K562 (cell line): Measurements from ENCODE around the gene DMD. TPM values are rescaled to one million over a fixed set of nuclear protein-coding genes. Genes with fewer than 3 reads are reported as not detected.
A peak's percentile ranks its signal among the peaks of the same experiment; 100 is the strongest.

Source experiments
- ATAC-seq: fragments of 200-7000 bp; cut with Tn5 transposase; 3 replicates; pipeline ENCODE4 v1.9.1; 2020; ENCODE audit warnings: moderate library complexity
- BruUV-seq: library from RNA; stranded (reverse); fragments of 400-500 nt; replicated peaks from 2 replicates; lab custom pipeline; 2021; lab: Mats Ljungman, UMichigan
- CTCF ChIA-PET: fragments of 300-600 bp; formaldehyde crosslinking; extraction: SDS; loops from one replicate; lab custom pipeline; 2021; ENCODE audit warnings: low intra/inter-chr PET ratio; lab: Yijun Ruan, JAX
- POLR2A ChIA-PET: fragments of 300-600, 350-650 bp; sonication (Branson Sonifier 250); formaldehyde crosslinking; extraction: SDS; loops from one replicate; lab custom pipeline; 2021; ENCODE audit warnings: antibody characterized with exemption, inconsistent platforms; lab: Yijun Ruan, JAX
- DNase-seq, 4 experiments: peaks; one replicate each; pipeline versions ENCODE4 v3.0.0 to v3.0.0-alpha.2; 2011 to 2018; ENCODE audit warnings: low spot score in 3 of 4, mixed read lengths in 3 of 4; ENCODE audit errors: extremely low read depth in 1 of 4
- FAIRE-seq: peaks from 2 replicates; lab custom pipeline; 2011; peaks lifted over from hg19 to GRCh38; lab: Jason Lieb, UNC
- H2AFZ ChIP-seq: 2 replicates; pipeline ENCODE4 v1.6.0; 2011; ENCODE audit warnings: low read depth, low read length, control low read depth, inconsistent platforms
- H3K27ac ChIP-seq: fragments of 200-600 bp; 3 replicates; pipeline ENCODE4 v1.8.0; 2011; ENCODE audit warnings: low read depth, mild to moderate bottlenecking, control low read depth, inconsistent platforms, low read length, moderate library complexity, mixed read lengths; ENCODE audit errors: extremely low read depth
- H3K27me3 ChIP-seq, 2 experiments: fragments of 300-600 bp in 1 of 2; 2 replicates in 1 of 2; 3 replicates in 1 of 2; pipeline versions ENCODE4 v1.6.0 to v1.8.0; 2011; ENCODE audit warnings: inconsistent platforms in 2 of 2, low read length in 2 of 2, mild to moderate bottlenecking in 1 of 2, mixed read lengths in 1 of 2, moderate library complexity in 1 of 2; ENCODE audit not compliant: control insufficient read depth in 2 of 2, insufficient read depth in 2 of 2
- H3K36me3 ChIP-seq: fragments of 300-600 bp; 3 replicates; pipeline ENCODE4 v1.8.0; 2011; ENCODE audit warnings: mild to moderate bottlenecking, low read length, inconsistent platforms; ENCODE audit not compliant: control insufficient read depth, insufficient read depth
- H3K4me1 ChIP-seq, 2 experiments: fragments of 200-600 bp in 1 of 2; replicated peaks in 1 of 2; 2 replicates in 1 of 2; 3 replicates in 1 of 2; pipeline versions ENCODE4 v1.5.1 to v1.8.0; 2011; ENCODE audit warnings: inconsistent platforms in 2 of 2, low read length in 2 of 2, mild to moderate bottlenecking in 1 of 2, mixed read lengths in 1 of 2, moderate library complexity in 1 of 2; ENCODE audit not compliant: control insufficient read depth in 2 of 2, insufficient read depth in 2 of 2
- H3K4me2 ChIP-seq: 2 replicates; pipeline ENCODE4 v1.6.1; 2011; ENCODE audit warnings: low read length, control low read depth, inconsistent platforms, mixed read lengths; ENCODE audit not compliant: insufficient read depth
- H3K4me3 ChIP-seq: fragments of 200-600 bp; sonication (generic), shearing (Covaris generic); 2 replicates; pipeline ENCODE4 v1.5.1; 2016; ENCODE audit warnings: control low read depth, inconsistent platforms
- H3K79me2 ChIP-seq: fragments of 200-600 bp; 3 replicates; pipeline ENCODE4 v1.8.0; 2011; ENCODE audit warnings: low read length, inconsistent platforms; ENCODE audit not compliant: control insufficient read depth, insufficient read depth
- H3K9ac ChIP-seq, 2 experiments: 2 replicates each; pipeline versions ENCODE4 v1.6.0 to v1.6.1; 2011; ENCODE audit warnings: low read depth in 2 of 2, low read length in 2 of 2, control low read depth in 1 of 2, inconsistent platforms in 1 of 2, mild to moderate bottlenecking in 1 of 2, mixed read lengths in 1 of 2; ENCODE audit not compliant: insufficient read depth in 1 of 2
- H3K9me1 ChIP-seq: one replicate; pipeline ENCODE4 v1.6.0; 2011; ENCODE audit warnings: inconsistent platforms, mild to moderate bottlenecking, low read length, moderate library complexity; ENCODE audit not compliant: control insufficient read depth, insufficient read depth
- H3K9me3 ChIP-seq: replicated peaks from 2 replicates; pipeline ENCODE4 v1.5.1; 2011; ENCODE audit warnings: low read depth, low read length, inconsistent platforms; ENCODE audit not compliant: control insufficient read depth, insufficient read depth
- H4K20me1 ChIP-seq: replicated peaks from 2 replicates; pipeline ENCODE4 v1.6.1; 2011; ENCODE audit warnings: low read length, inconsistent platforms, mixed read lengths; ENCODE audit not compliant: control insufficient read depth, insufficient read depth
- ARID1B ChIP-seq: fragments of 450-650 bp; IDR thresholded peaks from 2 replicates; pipeline ENCODE4 v1.6.1; 2016; ENCODE audit warnings: antibody characterized with exemption, mild to moderate bottlenecking, inconsistent platforms
- BCL6 ChIP-seq: fragments of 250-450 bp; sonication (Bioruptor Pico); IDR thresholded peaks from 2 replicates; pipeline ENCODE4 v1.4.0; 2020
- CBFA2T2 ChIP-seq: fragments of 450-650 bp; conservative IDR thresholded peaks from 2 replicates; pipeline ENCODE4 v1.6.1; 2017; ENCODE audit warnings: mild to moderate bottlenecking
- DPF2 ChIP-seq: fragments of 450-650 bp; IDR thresholded peaks from 2 replicates; pipeline ENCODE4 v1.6.1; 2016
- ESRRA ChIP-seq: fragments of 450-650 bp; IDR thresholded peaks from 2 replicates; pipeline ENCODE4 v1.6.1; 2014; ENCODE audit warnings: low read depth, mild to moderate bottlenecking, moderate library complexity, borderline replicate concordance
- ETV1 ChIP-seq: fragments of 450-650 bp; conservative IDR thresholded peaks from 2 replicates; pipeline ENCODE4 v1.6.1; 2016; ENCODE audit warnings: missing genetic modification characterization, control low read depth, low read depth, missing compliant biosample characterization
- FOSL1 ChIP-seq: fragments of 200-800 bp; sonication (Bioruptor generic); conservative IDR thresholded peaks from 2 replicates; pipeline ENCODE4 v1.6.1; 2016; ENCODE audit warnings: missing genetic modification characterization, missing compliant biosample characterization
- HDAC6 ChIP-seq: IDR thresholded peaks from 2 replicates; pipeline ENCODE4 v1.6.1; 2012; ENCODE audit warnings: low read depth, mild to moderate bottlenecking, control low read depth, inconsistent platforms, low read length, moderate library complexity
- HMG20B ChIP-seq: fragments of 250-450 bp; sonication (Bioruptor Pico); IDR thresholded peaks from 2 replicates; pipeline ENCODE4 v1.5.0; 2021; ENCODE audit warnings: mild to moderate bottlenecking
- JUND ChIP-seq, 2 experiments: IDR thresholded peaks; 2 replicates in 1 of 2; 3 replicates in 1 of 2; pipeline ENCODE4 v1.6.1; 2011; ENCODE audit warnings: borderline replicate concordance in 2 of 2, low read depth in 2 of 2, low read length in 2 of 2, improper control_type of control experiment in 1 of 2, missing biosample characterization in 1 of 2, missing genetic modification characterization in 1 of 2, missing genetic modification reagents in 1 of 2
- NFE2 ChIP-seq: IDR thresholded peaks from 2 replicates; pipeline ENCODE4 v1.6.1; 2014; ENCODE audit warnings: antibody characterized with exemption, low read depth
- NFIC ChIP-seq: fragments of 450-650 bp; IDR thresholded peaks from 2 replicates; pipeline ENCODE4 v1.6.1; 2017; ENCODE audit warnings: mild to moderate bottlenecking, inconsistent platforms
- PHB ChIP-seq: fragments of 250-450 bp; sonication (Bioruptor Pico); IDR thresholded peaks from 2 replicates; pipeline ENCODE4 v1.5.0; 2021
- SP2 ChIP-seq: IDR thresholded peaks from 2 replicates; pipeline ENCODE4 v1.6.1; 2011; ENCODE audit warnings: mild to moderate bottlenecking, low read depth, low read length, moderate library complexity; ENCODE audit not compliant: poor library complexity, severe bottlenecking; ENCODE audit errors: extremely low read depth
- STAT5A ChIP-seq: IDR thresholded peaks from 2 replicates; pipeline ENCODE4 v1.6.1; 2012; ENCODE audit warnings: low read length, inconsistent platforms, borderline replicate concordance
- TCFL5 ChIP-seq: fragments of 250-450 bp; sonication (Bioruptor Pico); conservative IDR thresholded peaks from 2 replicates; pipeline ENCODE4 v1.6.1; 2021; ENCODE audit warnings: mild to moderate bottlenecking, moderate library complexity, matching md5 sums
- TRIM28 ChIP-seq: fragments of 450-650 bp; IDR thresholded peaks from 2 replicates; pipeline ENCODE4 v1.6.1; 2017
- ZNF217 ChIP-seq: sonication (generic); formaldehyde crosslinking; IDR thresholded peaks from 2 replicates; pipeline ENCODE4 v1.8.0; 2022; ENCODE audit warnings: mild to moderate bottlenecking, missing genetic modification reagents
- WGBS: fragments of 100-300 bp; shearing (Covaris generic); methylation state at CpG from one replicate; pipeline ENCODE4 v1.1.6; 2016; ENCODE audit warnings: low coverage, mixed read lengths; ENCODE audit not compliant: insufficient coverage; ENCODE audit errors: missing lambda C conversion rate; 5-methylcytosine and 5-hydroxymethylcytosine counted together
- in situ Hi-C: fragments of 300-500 bp; cut with MboI; formaldehyde crosslinking; loops from 4 replicates; pipeline ENCODE4 v1.15.0; 2018; ENCODE audit warnings: inconsistent platforms, mixed read lengths
- intact Hi-C: fragments of 100-400 bp; cut with micrococcal nuclease; formaldehyde crosslinking; loops from 2 replicates; pipeline ENCODE4 v1.14.2; 2022
- polyA plus RNA-seq, 8 experiments: library from polyadenylated mRNA; depleted of rRNA in 4 of 8; stranded (reverse) in 5 of 8; unstranded in 3 of 8; fragments of >200 nt; fragmentation: Nextera tagmentation in 2 of 8; fragmentation: Illumina TruSeq in 1 of 8; extraction: Ambion mirVana in 2 of 8; extraction: Trizol in 1 of 8; gene quantifications; 2 replicates each; pipeline versions ENCODE4 v1.2.1 to v1.2.3, GENCODE V29; 2011 to 2014; ENCODE audit warnings: inconsistent platforms in 1 of 8, missing spikeins in 1 of 8
- total RNA-seq, 7 experiments: library from RNA; depleted of rRNA in 6 of 7; stranded (reverse); fragments of >200 nt in 6 of 7; fragmentation: Illumina TruSeq in 2 of 7; extraction: Trizol in 2 of 7; gene quantifications; 2 replicates each; pipeline versions ENCODE4 v1.2.1 to v1.2.3, GENCODE V29; 2011 to 2021; ENCODE audit warnings: low replicate concordance in 1 of 7
- TF ChIP-seq, protein P1 (sequence below), 2 experiments: fragments of 450-650 bp in 1 of 2; sonication (generic) in 1 of 2; formaldehyde crosslinking in 1 of 2; IDR thresholded peaks in 1 of 2; conservative IDR thresholded peaks in 1 of 2; 2 replicates each; pipeline versions ENCODE4 v1.6.1 to v1.8.1; 2016 to 2023; ENCODE audit warnings: mild to moderate bottlenecking in 2 of 2, moderate library complexity in 2 of 2, inconsistent platforms in 1 of 2, missing genetic modification reagents in 1 of 2
- TF ChIP-seq, protein P2 (sequence below): fragments of 450-650 bp; IDR thresholded peaks from 2 replicates; pipeline ENCODE4 v1.6.1; 2017; ENCODE audit warnings: antibody characterized with exemption

The DMD gene
- total and polyA plus RNA-seq, 9 of the 15 experiments (the other 6 are each of a cell fraction or from before 2014, with no cell fraction given) = 3.8 to 20.4 (median 11.4) TPM

DNA sequence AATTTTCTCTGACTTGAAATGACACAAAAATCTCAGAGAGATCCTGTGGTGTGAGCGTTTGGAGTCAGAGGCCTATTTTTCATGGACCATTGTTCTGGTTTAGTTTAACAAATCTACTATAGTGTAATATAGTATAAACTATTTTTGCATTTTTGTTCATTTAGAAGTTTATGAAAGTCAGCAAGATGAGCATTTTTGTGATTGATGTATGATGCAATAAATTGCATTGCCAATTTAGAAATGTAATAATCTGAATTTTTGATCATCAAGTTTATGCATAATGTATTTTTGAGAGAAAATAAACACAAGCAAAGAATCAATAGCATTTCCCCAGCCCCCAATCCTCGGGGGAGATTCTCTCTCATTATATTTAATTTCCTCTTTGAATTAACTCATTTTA, 1620.0 kb downstream of the DMD start (continued):
- TF ChIP-seq, protein P1, sequence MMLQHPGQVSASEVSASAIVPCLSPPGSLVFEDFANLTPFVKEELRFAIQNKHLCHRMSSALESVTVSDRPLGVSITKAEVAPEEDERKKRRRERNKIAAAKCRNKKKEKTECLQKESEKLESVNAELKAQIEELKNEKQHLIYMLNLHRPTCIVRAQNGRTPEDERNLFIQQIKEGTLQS (IDR thresholded peaks at IDR 0.05) = peak; percentile 40
- TF ChIP-seq, protein P1 (CRISPR knock-in tag; conservative IDR thresholded peaks at IDR 0.05) = no peak
- TF ChIP-seq HMG20B (no peak), TRIM28 (no peak), HDAC6 (no peak)

DNA sequence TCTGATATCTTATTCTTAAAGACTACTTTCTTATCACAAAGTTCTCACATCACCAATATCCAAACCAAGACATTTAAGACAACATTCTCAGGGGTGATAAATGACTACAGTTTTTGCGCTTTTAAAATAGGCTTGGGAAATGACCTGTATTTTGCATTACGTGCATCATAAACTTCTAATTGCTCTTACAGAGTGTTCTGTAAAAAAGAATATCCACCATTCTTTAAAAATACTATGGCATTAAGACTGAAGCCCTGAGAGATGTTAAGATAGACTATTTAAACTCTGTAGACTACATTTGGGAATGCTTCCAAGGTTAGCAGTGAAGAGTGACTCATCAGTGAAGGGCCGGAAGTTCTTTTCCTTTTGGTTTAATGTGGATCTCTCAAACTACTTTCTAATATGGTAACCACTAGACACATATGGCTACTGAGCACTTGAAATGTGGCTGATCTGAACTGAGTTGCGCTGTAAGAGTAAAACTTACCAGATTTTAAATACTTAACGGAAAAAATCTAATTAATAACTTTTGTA, 1620.7 kb downstream of the DMD start:
- H3K36me3 ChIP-seq = no peaks in the 10 kb centered on the region
- no peak overlapping the region for H3K9ac ChIP-seq
- BruUV-seq = no TSS peak
- H2AFZ ChIP-seq = peak overlapping the region; percentile 39; the same call in 1 of the 2 replicates
- no peaks in the 10 kb centered on the region for H3K9me3 ChIP-seq
- no peaks in the 10 kb centered on the region; a peak in 1 of 5 replicates for H3K4me1 ChIP-seq
- no peaks in the 10 kb centered on the region for H4K20me1 ChIP-seq
- in situ Hi-C loops = no loop called here
- intact Hi-C loops = no loop called here
- H3K79me2 ChIP-seq = no peaks in the 10 kb centered on the region
- CTCF ChIA-PET = no interaction called here
- ATAC-seq (peak; percentile 70), FAIRE-seq (peak; percentile 15), DNase-seq (peak; percentile 6 to 32 (median 10))
- H3K4me2 ChIP-seq = no peak overlapping the region
- POLR2A ChIA-PET = no interaction called here
- no peaks in the 10 kb centered on the region for H3K27me3 ChIP-seq
- no peak overlapping the region for H3K4me3 ChIP-seq
- WGBS = 22% methylated on average over 5 of the region's 5 CpGs
- H3K27ac ChIP-seq = peak overlapping the region; percentile 73; the same call in 1 of the 3 replicates
- no peaks in the 10 kb centered on the region for H3K9me1 ChIP-seq
- TF ChIP-seq NFE2 = 0 out of 2 replicates have a peak, but pooled peaks have one; percentile 13
- TF ChIP-seq, protein P2, sequence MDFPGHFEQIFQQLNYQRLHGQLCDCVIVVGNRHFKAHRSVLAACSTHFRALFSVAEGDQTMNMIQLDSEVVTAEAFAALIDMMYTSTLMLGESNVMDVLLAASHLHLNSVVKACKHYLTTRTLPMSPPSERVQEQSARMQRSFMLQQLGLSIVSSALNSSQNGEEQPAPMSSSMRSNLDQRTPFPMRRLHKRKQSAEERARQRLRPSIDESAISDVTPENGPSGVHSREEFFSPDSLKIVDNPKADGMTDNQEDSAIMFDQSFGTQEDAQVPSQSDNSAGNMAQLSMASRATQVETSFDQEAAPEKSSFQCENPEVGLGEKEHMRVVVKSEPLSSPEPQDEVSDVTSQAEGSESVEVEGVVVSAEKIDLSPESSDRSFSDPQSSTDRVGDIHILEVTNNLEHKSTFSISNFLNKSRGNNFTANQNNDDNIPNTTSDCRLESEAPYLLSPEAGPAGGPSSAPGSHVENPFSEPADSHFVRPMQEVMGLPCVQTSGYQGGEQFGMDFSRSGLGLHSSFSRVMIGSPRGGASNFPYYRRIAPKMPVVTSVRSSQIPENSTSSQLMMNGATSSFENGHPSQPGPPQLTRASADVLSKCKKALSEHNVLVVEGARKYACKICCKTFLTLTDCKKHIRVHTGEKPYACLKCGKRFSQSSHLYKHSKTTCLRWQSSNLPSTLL = no peak
- peak; percentile 90 for TF ChIP-seq JUND (IDR thresholded peaks at IDR 0.05; ENCODE audit: borderline replicate concordance, low read depth, low read length)
- peak; percentile 84; the same call in 2 of the 3 replicates for TF ChIP-seq JUND (tag; IDR thresholded peaks at IDR 0.05; ENCODE audit: borderline replicate concordance, low read depth, low read length)
- TF ChIP-seq FOSL1 (tag) = peak; percentile 77
- TF ChIP-seq DPF2 = peak; percentile 31; the same call in 1 of the 2 replicates
- no peak for TF ChIP-seq ZNF217 (CRISPR knock-in tag)
- TF ChIP-seq CBFA2T2 = no peak
- TF ChIP-seq ETV1 (tag) = peak; percentile 38; the same call in 1 of the 2 replicates
- no peak for TF ChIP-seq TCFL5 (CRISPR knock-in tag)
- no peak for TF ChIP-seq ESRRA
- TF ChIP-seq STAT5A = no peak
- no peak for TF ChIP-seq SP2
- no peak for TF ChIP-seq PHB (CRISPR knock-in tag)
- TF ChIP-seq ARID1B = peak; percentile 12; the same call in 1 of the 2 replicates
- peak; percentile 48 for TF ChIP-seq NFIC
- TF ChIP-seq BCL6 = no peak
